ENCODE data around the gene GALNT1.

DNA sequence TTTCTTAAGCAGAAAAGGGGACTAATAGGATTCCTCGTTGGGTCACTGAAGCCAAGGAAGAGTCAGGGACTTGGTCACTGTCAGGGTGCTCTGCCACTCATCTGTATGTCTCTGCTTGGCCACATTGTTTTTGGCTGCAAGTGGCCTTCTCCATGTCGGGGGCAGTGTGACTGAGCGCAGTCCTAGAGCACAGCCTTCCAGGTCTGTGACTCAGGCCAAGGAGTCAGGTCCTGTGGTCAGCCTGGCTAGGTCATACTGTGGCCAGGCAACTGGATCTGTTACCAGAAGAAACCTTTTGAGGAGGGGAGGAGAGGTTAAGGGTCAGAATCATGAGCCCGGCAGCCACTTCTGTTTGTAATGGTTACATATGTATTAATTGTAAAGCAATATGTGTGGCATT lies 61.3 kb downstream of the GALNT1 start:
- TF ChIP-seq POLR2AphosphoS5 (IDR thresholded peaks at IDR 0.05; ENCODE audit: low read depth, low read length) (no peak), SPI1 (IDR thresholded peaks at IDR 0.05; ENCODE audit: low read depth, low read length) (no peak), POLR2A (IDR thresholded peaks at IDR 0.05; ENCODE audit: low read depth, low read length) (no peak)

Measured in GM12891 (cell line).